A204.1 (cell line): ENCODE results near the gene PBRM1.

Experiments
- FAIRE-seq: peaks from 2 replicates; lab custom pipeline; 2012; peaks lifted over from hg19 to GRCh38; lab: Jason Lieb, UNC

The PBRM1 gene

DNA sequence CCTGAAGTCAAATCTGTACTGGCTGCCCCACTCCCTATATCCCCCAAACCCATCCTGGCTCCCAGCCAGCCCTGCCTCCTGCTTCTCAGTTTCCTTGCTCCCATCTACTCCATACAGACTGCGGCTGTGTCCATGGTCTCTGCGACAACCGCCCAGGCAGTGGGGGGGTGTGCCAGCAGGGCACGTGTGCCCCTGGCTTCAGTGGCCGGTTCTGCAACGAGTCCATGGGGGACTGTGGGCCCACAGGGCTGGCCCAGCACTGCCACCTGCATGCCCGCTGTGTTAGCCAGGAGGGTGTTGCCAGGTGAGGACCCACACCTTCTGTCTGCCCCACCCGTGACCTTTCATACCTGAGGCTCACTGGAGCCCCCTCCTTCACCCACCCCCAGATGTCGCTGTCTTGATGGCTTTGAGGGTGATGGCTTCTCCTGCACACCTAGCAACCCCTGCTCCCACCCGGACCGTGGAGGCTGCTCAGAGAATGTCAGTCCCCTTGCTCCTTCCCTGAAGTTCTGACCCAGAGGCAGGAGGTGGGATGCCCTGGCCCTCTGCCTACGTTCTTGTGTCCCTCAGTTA is 175.9 kb downstream of the PBRM1 start:
- no peak for FAIRE-seq

DNA sequence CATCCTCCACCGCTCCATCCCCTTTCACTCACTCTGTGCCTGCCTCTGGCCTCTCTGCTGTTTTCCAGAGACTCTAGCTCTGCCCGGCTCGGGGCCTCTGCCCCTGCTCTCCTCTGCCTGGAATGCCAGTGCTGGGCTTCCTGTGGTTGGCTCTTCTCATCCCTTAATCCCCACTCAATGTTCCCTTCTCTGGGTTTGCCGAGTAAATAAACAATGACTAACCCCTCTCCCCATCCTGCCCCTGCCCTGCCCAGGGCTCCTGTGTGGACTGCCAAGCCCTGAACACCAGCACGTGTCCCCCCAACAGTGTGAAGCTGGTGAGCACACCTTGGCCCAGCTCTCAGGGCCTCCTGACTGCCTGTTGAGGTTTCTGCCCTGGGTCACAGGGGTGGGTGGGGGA is 178.4 kb downstream of the PBRM1 start:
- FAIRE-seq, result no peak

DNA sequence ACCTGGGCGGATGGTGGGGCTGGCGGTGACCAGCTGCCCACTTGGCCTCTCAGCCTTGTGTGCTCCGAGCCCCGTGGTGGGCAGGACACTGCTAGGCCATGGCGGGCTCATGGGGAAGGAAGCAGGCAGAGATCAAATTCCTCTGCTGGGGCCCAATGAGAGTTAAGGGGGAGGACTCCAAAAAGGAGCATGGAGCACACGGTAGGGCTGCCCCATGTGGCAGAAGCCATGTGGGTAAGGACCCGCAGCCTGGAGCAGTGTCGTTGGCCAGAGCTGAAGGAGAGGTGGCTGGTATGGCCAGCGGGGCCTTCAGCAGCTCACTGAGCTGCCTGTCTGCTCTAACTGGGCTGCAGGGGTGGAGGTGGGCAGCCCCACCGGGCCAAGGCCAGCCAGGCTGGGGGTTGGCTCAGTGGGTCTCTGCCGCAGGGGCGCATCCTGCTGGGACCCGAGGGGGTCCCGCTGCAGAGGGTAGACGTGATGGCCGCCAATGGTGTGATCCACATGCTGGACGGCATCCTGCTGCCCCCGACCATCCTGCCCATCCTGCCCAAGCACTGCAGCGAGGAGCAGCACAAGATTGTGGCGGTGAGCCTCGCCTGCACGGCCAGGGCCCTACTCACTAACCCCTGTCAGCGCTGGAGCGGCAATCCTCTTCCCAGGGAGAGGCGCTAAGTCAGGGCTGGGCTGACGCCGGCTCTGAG is 179.3 kb downstream of the PBRM1 start:
- no peak for FAIRE-seq

DNA sequence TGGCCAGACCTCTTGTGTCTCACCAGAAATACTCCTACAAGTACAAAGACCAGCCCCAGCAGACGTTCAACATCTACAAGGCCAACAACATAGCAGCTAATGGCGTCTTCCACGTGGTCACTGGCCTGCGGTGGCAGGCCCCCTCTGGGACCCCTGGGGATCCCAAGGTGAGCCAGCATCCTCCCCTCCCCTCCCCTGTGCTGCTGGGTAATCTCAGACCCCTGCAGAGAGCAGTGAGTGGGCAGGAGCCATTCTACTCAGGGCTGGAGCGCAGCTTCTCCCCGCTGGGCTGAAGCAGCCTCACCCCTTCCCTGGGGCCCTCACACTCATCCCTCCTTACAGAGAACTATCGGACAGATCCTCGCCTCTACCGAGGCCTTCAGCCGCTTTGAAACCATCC is 180.7 kb downstream of the PBRM1 start:
- FAIRE-seq, result no peak

DNA sequence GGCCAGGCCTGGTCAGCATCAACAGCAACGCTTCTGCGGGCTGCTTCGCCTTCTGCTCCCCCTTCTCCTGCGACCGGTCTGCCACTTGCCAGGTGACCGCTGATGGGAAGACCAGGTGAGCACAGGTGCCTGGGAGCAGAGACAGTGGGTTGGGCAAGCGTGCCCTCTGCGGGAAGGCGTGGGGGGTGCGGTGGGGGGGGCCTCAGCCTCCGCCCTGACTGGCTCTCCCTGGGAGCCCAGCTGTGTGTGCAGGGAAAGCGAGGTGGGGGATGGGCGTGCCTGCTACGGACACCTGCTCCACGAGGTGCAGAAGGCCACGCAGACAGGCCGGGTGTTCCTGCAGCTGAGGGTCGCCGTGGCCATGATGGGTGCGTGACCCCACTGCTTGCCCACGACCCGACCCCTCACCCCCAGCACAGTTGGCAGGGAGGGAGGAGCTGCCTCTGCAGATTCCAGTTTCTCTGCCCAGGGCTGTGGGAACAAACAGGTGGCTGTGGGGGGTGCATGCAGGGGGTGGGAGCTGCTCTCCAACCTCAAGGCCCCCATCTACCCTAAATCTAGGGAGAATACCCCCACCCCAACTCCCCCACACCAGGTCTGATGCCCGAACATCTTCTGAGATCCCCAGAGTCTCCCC is 181.8 kb downstream of the PBRM1 start:
- no peak for FAIRE-seq

DNA sequence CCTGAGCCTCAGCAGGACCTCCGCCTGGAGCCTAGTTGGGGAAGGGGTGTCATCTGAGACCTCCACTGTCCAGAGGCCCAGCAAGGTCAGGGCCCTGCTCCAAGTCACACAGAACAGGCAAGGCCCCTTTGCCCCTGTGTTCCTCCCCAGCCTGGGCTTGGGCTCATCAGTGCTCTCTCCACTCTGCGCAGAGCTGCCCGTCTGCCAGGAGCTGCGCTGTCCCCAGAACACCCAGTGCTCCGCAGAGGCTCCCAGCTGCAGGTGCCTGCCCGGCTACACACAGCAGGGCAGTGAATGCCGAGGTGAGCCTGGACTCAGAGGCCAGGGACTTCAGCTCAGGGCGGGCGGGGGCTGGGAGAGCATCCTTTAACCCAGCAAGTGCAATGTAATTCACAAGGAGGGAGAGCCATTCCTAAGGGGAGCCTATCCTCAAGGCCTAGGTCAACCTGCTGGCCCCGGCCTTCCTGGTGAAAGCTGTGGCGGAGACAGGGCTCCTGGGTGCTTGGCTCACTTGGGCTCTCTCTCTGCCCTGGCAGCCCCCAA is 182.8 kb downstream of the PBRM1 start:
- FAIRE-seq, result no peak

DNA sequence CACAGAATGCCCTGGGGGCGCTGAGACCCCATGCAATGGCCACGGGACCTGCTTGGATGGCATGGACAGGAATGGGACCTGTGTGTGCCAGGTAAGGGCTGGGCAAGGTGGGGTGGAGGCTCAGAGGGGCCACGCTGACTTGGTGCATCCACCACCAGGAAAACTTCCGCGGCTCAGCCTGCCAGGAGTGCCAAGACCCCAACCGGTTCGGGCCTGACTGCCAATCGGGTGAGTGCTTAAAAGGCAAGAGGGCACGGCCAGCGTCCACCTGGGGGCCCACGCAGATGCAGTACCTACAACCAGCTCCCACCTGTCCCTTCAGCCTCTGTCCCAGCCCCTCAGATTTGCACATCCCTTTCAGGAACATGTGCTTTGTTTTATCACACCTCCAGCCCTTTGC is 183.7 kb downstream of the PBRM1 start:
- no peak for FAIRE-seq

DNA sequence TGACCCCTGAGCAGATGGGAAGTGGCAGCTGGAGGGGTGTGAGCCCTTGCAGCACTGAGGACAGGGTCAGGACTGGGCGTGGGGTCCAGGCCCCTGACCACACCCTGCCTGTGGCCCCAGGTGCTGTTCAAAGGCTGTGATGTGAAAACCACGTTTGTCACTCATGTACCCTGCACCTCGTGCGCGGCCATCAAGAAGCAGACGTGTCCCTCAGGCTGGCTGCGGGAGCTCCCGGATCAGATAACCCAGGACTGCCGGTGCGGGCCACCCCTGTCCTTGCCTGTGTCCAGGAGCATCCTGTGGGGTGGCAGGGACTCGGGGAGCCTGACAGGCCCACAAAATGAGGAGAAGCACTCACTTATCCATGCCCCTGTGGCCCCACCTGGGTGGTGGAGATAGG is 184.7 kb downstream of the PBRM1 start:
- FAIRE-seq, result no peak

DNA sequence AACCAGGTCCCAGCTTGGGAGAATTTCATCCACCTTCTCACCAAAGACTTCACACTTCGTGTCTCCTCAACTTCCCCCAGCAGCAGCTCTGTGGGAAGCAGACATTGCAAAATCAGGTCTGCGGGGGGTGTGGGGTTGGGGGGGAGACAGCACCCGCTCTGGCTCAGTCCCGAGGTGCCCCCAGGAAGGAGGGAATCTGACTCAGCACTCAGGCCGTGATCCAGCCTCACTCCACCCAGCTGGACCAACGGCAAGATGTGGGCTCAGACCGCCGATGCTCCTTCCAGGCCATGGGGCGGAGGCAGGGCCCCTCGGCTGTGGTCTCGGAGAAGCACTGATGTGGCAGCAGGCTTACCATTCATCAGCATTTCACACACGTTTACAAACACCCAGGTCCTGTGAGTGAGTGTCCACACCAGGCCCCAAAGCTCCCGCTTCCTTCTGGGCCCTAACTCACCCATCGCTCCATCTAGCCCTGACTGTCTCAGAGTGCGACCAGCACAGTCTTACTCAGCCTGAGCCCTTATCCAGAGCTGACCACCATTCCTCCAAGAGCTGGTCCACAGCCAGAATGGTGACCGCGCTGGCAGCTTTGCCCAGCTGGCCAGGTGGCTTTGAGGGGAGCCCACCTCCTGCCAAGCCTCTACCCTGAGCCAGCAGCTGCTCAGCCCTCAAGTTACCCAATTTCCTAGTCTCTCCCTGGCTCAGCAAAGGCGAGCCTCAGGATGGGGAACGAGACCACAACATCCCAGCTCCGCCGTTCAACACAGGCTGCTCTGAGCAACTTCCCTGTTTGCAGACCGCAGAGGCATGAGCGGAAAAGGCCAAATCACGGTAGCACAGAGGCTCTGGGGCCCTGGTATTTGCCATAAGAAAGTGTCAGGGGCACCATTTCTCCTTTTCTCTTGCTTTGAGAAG is 187.3 kb downstream of the PBRM1 start:
- FAIRE-seq, result no peak

DNA sequence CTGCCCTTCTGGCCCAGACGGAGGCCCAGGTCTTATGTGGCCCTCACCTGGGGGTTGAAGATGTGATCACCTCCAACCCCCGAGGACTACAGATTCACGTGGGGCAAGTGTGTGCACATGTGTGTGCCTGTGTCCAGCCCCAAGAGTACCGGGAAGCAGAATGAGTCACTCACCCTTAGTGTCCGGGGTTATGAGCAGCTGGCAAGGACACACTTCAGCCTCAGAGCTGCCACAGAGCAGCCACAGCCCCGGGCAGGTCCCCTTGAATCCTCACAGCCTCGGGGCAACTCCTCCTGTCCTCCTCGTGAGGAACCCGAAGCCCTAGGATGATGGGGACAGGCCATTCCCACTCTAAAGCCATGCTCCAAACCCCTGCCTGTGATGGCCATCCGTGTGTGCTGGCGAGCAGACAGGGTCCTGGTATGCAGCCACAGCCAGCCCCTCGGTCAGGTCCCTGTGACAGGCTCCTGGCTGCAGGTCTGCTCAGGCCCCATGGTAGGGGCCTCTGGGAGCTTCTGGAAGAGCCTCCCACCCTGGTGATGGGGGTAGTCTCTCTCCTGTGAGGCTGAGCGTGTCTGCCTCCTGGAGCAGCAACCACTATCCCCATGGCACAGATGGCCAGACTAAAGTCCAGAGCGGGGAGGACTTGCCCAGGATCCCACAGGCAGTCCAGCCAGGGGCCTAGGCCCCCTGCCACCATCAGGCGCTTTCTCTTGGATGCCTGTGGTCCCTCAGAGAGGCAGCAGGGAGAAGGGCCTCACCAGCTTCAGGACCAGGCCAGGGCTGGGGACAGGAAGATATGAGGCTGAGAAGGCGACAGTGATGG is 189.7 kb downstream of the PBRM1 start:
- FAIRE-seq, result no peak
